ENCODE data around the gene QRICH2. TPM values are rescaled to one million over a fixed set of nuclear protein-coding genes. Genes with fewer than 3 reads are reported as not detected.
"Not testable (repeated sequence)": the region's sequence is repeated elsewhere in the genome, so short reads cannot be mapped to it uniquely, and the experiment has no call there.

Gene QRICH2
- total and polyA plus RNA-seq, 2 experiments from 2014 or later, result 5.0 to 6.8 TPM

DNA sequence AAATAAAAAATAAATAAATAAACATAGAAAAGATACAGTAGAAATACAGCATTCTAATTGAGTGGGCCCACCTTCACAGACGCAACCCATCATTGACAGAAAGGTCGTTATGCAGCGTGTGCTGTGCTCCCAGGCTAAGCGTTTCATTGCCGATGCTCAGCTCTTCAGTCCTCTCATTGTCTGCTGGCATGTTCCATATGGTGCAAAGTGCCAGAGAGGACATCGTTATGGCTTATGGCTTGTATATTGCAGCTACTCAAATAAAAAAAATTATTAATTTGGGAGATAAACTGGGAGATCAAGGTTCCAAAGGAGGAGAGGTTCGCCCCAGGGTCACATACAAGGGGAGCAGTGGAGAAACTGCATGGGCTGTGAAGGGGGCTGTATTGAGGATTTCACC lies 54.2 kb downstream of the QRICH2 start:
- no peak overlapping the region for H3K4me3 ChIP-seq
- peaks cover 3% of the 10 kb centered on the region for H3K4me1 ChIP-seq (ENCODE audit: low read depth)
- no peaks in the 10 kb centered on the region for H3K36me3 ChIP-seq
- DNase-seq (ENCODE audit: low read depth in 1 of 2, low spot score in 1 of 2), result no peak
- TF ChIP-seq CTCF (IDR thresholded peaks at IDR 0.05; ENCODE audit: low read depth, low read length), result no peak
- no peaks in the 10 kb centered on the region for H3K9me3 ChIP-seq (ENCODE audit: low read depth)
- H3K27ac ChIP-seq, result no peak overlapping the region
- no peaks in the 10 kb centered on the region for H3K27me3 ChIP-seq

GRCh38 chr17:76252967-76253766 lies 54.9 kb downstream of the QRICH2 start:
- H3K4me3 ChIP-seq; DNase-seq (ENCODE audit: low read depth in 1 of 2, low spot score in 1 of 2); H3K4me1 ChIP-seq (ENCODE audit: low read depth); H3K9me3 ChIP-seq (ENCODE audit: low read depth); H3K27me3 ChIP-seq; H3K36me3 ChIP-seq; H3K27ac ChIP-seq: not testable (repeated sequence)

GRCh38 chr17:76252040-76252954 lies 55.8 kb downstream of the QRICH2 start:
- H3K27ac ChIP-seq, result no peak overlapping the region
- DNase-seq (ENCODE audit: low read depth in 1 of 2, low spot score in 1 of 2), result peak in 1 of 2 donors; percentile 73

GRCh38 chr17:76251478-76252039 lies 56.5 kb downstream of the QRICH2 start:
- H3K36me3 ChIP-seq, result no peaks in the 10 kb centered on the region
- TF ChIP-seq CTCF (IDR thresholded peaks at IDR 0.05; ENCODE audit: low read depth, low read length), result no peak
- H3K4me3 ChIP-seq, result no peak overlapping the region
- no peak overlapping the region for H3K27ac ChIP-seq
- peaks cover 11% of the 10 kb centered on the region for H3K4me1 ChIP-seq (ENCODE audit: low read depth)
- H3K27me3 ChIP-seq, result no peaks in the 10 kb centered on the region
- no peak for DNase-seq (ENCODE audit: low read depth in 1 of 2, low spot score in 1 of 2)
- H3K9me3 ChIP-seq (ENCODE audit: low read depth), result no peaks in the 10 kb centered on the region

More at GRCh38 chr17:76252040-76252954, 55.8 kb downstream of the QRICH2 start:
- Histone ChIP-seq H3K9me3 (ENCODE audit: low read depth) (no peaks in the 10 kb centered on the region), H3K4me1 (ENCODE audit: low read depth) (peaks cover 3% of the 10 kb centered on the region), H3K36me3 (no peaks in the 10 kb centered on the region), H3K4me3 (no peak overlapping the region), H3K27me3 (no peaks in the 10 kb centered on the region)
- TF ChIP-seq CTCF (IDR thresholded peaks at IDR 0.05; ENCODE audit: low read depth, low read length), result no peak

GRCh38 chr17:76250141-76250540 lies 57.9 kb downstream of the QRICH2 start:
- Histone ChIP-seq H3K27me3 (no peaks in the 10 kb centered on the region), H3K27ac (no peak overlapping the region), H3K4me3 (no peak overlapping the region), H3K4me1 (ENCODE audit: low read depth) (peaks cover 17% of the 10 kb centered on the region), H3K9me3 (ENCODE audit: low read depth) (no peaks in the 10 kb centered on the region), H3K36me3 (no peaks in the 10 kb centered on the region)
- no peak for TF ChIP-seq CTCF (IDR thresholded peaks at IDR 0.05; ENCODE audit: low read depth, low read length)
- no peak for DNase-seq (ENCODE audit: low read depth in 1 of 2, low spot score in 1 of 2)
